Activated CD4-positive, alpha-beta T cell treated with anti-CD3 and anti-CD28 coated beads for 24 hours (primary cell): ENCODE data around the gene IL17RC.

Source experiments
- DNase-seq, 2 donors: peaks; one replicate each; pipeline ENCODE4 v3.0.0-alpha.2; 2020; ENCODE audit warnings: low read depth in 2 of 2

IL17RC gene

DNA sequence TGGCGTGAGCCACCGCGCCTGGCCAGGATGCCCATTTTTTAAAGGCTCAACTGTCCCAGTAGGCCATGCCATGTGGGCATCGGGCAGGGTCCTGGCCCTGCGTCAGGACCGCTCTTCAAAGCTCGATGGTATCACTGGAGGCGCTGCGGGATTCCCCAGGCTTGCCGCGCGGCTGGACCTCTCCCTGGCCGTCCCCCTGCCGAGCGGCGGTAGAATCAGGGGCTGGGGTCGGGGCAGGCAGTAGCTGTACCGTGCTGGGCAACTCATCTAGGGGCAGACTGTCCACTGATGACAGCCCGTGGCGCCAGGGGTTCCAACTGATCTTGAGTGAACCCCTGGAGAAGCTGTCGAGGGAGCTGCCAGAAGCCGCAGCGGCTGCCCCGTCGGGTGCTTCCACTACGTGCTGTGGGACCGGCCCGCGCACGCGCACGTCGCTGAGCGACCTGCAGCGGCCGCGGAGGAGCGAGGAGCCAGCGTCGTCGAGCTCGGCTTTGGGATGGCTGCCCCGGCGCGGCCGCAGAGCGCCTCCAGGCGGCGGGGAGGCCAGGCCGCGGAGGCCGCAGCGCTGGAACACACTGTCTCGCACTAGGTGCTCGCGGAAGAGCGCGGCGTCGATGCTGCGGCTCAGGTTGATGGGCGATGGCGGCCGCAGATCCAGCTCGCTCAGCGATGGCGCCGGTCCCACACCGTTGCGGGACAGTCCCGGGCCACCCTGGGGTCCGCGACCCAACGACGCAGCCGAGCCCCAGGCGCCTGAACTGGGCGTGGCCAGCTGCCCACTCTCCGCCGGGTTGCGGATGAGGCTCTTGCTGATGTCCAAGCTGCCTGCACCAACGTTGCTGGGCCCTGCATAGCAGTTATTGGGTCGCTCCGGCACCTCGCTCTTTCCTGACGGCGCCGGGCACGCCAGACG, 29.5 kb downstream of the IL17RC start:
- peak; percentile 62 to 75 for DNase-seq

DNA sequence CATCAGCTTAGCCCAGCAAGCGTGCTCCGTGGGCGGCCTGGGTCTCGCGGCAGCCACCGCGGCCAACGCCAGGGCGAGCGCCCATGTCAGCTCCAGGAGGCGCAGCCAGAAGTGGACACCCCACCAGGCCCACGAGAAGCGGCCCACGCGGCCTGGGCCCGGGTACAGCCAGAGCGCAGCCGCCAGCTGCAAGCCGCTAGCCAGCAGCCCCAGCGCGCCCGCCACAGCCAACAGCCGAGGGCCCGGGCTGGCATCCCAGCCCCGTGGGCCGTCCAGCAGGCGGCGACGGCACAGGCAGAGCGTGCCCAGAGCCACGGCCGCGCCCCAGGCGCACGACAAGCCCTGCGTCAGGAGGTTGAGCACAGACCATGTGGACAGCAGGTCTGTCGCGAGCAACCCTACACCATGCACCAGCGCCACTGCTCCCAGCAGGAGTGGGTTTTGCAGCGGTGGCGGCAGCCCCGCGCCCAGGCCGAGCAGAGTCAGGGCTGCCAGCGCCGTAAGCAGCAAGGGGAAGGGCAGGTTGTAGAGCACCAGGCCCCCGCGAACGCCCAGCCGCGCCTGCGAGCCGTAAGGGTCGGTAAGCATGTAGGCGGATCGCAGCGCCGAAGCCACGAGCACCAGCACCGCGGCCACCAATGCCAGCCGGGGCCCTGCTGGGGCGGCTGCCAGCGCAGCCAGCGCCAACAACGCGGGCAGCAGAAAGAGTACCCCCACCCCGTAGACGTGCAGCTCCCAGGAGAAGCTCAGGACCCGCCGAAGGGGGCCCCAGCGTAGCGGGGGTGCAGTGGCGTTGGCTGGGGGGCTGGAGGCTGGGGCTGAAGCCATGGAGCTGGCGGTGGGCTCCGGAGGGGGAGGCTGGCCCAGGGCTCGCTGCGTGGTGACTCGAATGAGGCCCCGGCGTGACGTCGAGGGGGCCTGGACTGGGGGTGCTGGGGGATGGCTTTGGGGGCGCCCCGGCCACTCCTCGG, 30.4 kb downstream of the IL17RC start:
- no peak for DNase-seq

DNA sequence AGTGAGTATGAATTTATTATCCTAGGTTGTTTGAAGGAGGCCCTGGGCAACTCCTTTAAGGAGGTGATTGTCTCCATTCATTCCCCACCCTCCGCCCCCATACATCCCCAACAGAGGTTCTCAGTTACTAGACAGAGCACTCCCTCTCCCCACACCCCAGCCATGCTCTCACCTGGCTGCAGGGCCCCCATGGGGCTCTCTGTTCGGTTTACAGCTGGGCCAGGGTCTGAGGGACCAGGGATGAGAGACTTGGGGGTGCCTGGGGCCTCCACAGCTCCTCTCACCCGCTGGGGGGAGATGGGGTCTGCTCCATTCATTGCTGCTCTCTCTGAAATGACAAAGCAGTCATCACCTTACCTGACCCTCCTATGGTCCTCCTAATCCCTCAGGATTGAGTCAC, 31.7 kb downstream of the IL17RC start:
- DNase-seq = no peak

DNA sequence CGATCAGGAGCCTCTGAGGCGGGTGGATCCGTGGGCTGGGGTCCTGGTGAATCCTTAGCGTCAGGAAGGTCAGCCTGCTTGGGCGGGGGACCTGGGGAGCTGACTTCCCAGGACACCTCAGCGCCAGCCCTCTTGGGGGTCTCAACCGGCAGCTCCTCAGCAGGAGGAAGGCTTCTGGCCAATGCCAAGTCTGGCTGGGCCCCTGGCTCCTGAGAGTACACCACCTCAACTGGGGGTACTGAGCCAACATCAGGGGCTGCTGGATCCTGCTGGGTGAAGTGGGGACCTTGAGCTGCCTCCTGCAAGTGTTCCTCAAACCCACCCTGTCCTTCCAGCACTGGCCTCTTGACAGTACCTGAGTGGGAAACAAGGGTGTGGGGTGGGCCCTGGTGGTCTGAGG, 32.2 kb downstream of the IL17RC start:
- no peak for DNase-seq

DNA sequence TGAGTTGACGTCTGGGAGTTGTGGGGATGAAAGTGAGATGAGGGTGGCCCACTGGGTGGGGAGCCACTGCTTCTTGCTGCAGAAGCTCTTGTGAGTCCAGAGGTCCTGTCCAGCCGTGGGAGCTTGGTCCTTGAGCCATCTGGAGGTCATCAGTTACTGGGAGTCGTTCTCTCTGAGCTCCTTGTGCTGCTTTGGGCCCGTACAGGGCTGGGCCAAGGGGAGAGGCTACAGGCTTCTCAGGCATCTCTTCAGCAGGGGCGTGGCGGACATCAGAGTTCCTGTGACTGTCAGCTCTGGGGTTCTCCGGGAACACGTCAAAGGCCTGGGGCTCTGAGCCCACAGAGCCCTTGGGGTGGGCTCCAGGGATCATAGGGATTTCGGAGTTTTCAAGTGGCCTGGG, 32.7 kb downstream of the IL17RC start:
- DNase-seq = no peak

DNA sequence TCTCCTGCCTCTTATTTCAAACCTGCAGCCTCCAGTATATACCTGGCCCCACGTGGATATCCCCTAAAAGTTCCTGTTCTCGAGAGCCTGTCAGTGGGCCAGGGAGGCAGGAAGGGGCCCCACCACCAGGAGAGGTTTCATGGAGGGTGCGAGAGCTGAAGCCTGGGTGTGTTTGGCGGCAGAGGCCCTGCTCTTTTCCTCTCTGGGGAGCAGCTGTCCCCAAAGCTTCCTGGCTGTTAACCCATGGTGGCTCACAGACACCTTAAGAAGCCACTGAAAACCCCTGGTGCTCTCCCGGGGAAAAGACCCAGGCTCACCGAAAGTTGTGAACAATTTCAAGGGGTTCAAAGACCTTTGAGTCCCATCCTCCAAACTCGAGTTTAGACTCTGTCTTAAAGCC, 34.2 kb downstream of the IL17RC start:
- DNase-seq = no peak

DNA sequence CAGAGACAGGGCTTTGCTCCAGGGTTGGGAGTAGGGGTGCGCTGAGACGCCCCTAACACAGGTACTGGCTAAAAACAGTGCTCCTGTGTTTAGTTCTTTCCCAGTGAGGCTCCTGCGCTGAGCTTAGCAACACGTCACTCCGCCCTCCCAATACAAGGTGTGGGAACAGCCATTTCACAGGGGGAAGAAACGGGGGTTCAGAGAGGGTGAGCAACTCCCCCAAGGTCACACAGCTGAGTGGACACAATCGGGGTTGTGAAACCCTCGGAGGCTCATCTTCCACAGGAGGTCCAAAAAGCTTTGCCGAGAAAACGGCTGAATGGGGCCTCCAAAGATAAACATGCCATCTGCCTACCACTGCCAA, 34.7 kb downstream of the IL17RC start:
- DNase-seq = no peak

DNA sequence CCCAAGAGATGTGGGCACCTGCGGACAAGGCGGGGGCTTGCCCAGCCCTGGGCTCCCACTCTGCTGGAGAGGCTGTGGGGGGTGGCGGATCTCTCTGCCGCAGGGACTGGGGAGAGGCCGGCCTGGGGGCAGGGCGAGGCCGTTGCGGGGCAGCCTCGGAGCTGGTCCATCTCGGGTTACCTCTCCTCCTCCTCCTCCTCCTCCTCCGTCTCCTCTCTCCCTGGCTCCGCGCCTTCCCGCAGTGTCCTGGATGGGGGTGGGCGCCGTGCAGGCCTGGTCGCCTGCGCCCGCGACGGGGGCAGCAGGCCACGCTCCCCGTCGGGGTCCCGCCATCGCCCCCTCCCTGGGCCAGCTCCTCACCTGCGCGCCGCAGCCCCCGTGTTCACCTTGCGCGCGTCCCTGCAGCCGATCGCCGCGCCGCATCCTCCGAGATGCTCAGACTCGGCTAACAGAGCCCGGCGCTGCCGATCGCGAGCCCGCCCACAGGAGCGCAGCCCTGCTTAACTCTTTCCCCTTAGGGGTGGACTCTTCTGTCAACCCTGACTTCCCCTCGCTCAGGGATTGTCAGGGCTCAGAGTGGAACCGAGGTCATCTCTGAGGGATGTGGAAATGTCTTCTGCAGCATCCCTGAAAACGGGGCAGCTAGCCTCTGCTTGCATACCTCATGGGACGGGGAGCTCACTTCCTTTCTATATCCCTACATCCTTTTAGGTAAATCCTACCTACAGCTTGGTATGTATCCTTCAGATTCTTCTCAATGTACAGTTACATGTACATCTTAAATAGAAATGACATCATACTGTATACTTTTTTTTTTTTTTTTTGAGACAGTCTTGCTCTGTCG, 35.3 kb downstream of the IL17RC start, which contains the start of gene PRRT3:
Gene PRRT3 (minus strand): TSS at position 447 of the 844 bp plus-strand sequence. CDS start 2,293 bp downstream, outside the sequence.
- DNase-seq = peak in 1 of 2 donors; percentile 52

DNA sequence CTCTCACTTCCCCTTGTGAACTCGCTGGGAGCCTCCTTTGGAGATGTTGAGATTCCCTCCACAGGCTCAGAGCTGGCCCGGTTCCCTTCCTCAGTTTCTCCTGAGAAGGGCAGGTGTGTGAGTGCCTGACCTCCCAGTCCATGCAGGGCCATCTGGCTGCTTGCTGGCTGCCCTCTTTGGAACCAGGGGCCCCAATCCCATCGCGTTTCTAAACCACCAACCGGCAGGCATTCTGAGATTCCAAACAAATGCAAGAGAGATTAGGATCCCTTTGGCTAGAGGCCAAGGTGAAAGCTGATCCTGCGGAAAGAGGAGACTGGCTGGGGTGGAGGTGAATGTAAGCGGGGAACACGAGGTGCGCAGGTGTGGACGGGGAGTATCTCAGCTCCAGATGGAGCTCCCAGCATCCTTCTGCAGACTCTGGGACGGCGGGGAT, 38.2 kb downstream of the IL17RC start:
- DNase-seq = no peak

DNA sequence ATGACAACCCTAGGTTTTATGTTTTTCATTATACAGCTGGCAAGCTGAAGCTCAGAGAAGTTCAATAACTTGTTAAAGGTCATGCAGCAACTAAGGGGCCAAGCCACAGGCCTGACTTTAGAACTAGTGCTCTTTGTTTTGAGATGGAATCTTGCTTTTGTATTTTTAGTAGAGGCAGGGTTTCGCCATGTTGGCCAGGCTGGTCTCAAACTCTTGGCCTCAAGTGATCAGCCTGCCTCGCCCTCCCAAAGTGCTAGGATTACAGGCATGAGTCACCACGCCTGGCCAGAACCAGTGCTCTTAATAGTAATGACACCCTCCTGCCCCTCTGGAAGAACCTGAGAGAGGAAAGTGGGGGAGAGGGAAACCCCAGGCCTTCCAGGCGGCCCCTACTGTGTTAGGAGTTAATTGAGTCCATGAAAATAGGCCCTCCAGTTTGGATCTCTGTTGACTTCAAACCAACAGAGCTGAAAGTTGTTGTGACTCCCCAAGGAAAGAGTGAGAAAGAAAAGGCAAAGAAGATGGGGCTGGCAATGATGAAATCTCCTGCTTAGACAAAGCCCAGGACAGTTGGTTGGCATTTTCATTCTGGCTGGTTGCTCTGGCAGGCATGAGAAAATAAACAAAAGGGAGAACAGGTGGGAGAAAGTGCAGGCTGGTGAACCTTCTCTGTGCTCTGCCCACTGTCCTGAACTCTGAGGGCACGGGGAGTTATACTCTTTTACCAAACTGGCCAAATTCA, 38.9 kb downstream of the IL17RC start:
- no peak for DNase-seq

DNA sequence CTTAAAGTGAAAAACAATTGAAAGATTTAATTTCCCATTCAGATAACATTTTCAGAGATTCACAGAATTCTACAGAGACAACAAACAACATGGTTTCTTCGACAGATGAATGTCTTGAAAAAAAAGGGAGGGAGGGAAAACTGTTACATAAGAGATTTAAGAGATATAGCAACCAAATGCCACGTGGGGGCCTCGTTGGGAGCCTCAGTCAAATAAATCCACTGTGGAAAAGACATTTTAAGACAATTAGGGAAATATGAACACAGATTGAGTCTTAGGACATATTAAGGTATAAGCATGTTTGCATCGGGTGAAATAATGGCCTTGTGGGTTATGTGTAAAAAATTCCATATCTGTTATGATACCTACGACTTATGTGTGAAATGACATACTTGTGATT, 40.3 kb downstream of the IL17RC start:
- no peak for DNase-seq

DNA sequence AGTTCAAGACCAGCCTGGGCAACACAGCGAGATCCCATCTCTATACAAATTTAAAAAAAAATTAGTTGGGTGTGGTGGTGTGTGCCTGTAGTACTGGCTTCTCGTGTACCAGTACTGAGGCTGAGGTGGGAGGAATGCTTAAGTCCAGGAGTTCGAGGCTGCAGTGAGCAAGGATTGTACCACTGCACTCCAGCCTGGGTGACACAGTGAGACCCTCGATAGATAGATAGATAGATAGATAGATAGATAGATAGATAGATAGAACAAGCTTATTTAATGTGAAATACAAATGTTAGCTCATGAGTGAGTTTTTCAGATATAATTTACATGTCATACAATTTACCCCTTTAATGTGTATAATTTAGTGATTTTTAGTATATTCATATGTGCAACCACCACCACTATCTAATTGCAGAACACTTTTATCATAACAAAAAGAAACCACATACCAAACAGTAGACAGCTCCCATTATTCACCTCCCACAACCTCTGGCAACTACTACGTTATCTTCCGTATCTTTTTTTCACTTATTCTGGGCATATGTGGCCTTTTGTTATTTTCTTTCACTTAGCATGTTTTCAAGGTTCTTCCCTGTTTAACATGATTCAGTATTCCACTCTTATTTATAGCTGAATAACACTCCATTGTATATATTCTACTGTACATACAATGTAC, 48.4 kb downstream of the IL17RC start:
- no peak for DNase-seq

DNA sequence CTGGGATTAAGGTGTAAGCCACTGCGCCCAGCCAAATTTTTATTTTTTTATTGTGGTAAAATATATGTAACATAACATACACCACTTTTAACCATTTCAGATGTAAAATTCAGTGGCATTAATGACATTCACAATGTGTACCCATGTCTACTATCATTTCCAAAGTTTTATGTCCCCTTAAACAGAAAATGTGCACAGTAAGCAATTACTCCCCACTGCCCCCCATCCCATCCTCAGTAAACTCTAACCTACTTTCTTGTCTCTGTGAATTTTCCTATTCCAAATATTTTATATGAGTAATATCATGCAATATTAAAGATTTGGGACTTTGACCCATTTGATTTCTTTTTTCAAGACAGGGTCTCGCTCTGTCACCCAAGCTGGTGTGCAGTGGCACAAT, 49.9 kb downstream of the IL17RC start:
- DNase-seq = no peak

DNA sequence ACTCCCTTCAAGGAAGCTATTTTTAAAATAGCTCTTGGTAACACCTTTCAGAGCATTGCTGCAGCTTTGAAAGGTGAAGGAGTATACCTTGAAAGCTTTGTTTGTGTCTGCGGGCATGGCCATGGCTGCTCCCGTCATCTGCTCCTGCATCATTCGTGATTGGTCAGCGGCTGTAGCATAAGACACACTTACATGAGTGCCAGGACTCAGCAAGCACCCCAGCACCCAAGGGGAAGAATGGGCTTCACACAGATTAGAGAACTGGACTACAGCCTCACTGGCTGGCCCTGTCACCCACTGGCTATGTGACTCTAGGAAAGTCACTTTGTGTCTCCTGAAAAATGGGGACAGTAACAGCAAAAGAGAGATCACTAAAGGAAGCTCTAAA, 52.7 kb downstream of the IL17RC start:
- DNase-seq = no peak

DNA sequence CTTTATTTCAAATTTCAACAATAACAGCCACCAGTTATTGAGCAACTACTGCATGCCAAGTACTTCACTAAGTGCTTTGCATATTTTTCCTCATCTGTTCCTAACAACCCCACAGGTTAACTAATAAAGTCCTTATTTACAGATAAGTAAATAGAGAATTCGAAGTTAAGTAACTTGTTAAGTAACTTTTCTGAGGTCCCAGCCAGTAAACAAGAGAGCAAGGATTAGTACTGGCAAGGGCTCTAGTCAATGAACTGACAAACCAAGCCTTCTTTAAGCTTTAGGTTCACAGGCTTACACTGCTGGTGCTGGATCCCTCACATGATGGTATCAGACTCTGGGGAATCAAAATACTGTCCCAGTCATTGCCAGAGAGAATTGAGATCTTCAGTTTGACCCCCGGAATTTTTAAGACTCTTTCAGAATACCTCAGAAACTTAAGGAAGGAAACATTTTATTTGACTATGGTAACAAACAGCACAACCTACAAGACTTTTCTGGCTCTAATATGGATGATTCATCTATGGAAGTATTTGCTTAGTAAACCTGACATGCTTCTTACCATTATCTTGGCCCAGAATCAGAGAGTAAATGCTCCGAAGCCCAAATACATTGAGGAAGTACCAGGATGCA, 53.2 kb downstream of the IL17RC start:
- DNase-seq = no peak

DNA sequence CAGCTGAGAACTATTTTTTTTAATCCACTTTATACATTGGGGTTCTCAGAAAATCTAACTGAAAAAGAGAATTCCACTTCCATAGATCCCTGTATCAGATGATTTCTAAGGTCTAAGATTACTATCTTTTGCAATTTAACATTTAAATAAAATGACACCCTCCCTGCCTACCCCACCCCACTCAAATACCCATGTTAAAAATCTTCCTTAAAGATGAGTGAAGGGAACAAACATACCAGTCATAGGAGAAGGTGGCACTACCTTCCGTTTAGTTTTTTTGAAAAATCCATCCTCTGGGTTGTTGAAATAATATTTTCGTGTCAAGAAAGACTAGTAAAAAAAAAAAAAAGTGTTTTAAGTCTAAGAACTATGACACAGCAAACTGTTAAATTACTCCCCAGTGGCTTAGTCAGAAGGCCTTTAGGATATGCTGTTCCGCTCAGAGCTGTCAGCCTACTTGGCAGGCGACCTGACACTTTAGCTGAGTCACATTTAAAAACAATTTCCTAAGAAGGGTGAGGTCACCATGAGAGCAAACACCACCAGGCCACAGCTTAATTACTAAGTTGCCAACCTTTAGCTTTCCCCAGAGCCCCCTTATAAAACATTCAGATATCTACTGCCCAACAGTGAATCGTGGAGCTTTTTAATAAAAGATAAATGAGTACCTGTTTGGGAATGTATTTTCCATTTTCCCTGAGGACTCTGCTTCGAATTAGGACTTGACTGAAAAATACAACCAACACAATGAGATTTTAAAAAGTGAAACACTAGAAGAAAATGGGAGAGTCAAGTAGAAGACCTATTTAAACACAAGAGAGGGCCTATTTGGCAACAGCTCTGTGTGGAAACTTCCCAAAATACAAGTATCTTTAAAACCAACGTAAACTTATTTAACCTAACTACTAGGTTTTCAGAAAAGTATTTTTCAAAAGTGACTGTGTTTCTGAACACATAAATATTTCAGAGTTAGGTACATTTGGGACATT, 60.1 kb downstream of the IL17RC start:
- peak in 1 of 2 donors; percentile 3 for DNase-seq

DNA sequence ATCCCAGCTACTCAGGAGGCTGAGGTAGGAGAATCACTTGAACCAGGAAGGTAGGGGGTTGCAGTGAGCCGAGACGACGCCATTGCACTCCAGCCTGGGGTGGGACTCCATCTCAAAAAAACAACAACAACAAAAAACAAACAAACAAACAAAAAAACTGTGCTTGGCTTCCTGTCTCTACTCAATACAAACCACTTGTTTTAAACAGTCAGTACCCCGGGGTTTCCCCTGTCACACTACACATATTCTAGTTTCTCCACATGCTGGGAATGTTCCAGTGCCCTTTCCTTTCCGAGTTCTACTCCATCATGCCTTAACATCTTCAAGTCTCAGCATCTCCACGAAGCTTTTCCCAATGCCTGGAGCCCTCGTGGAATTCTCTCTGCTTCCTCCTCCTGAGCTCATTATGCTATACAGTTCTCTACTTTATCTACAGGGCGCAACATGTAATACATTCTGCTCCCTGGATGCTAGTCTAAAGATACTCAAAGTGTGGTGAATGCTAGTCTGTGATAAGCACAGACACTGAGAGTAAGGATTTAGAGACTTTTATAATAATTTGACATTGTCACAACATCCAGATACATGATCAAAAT, 61.9 kb downstream of the IL17RC start:
- DNase-seq = no peak

DNA sequence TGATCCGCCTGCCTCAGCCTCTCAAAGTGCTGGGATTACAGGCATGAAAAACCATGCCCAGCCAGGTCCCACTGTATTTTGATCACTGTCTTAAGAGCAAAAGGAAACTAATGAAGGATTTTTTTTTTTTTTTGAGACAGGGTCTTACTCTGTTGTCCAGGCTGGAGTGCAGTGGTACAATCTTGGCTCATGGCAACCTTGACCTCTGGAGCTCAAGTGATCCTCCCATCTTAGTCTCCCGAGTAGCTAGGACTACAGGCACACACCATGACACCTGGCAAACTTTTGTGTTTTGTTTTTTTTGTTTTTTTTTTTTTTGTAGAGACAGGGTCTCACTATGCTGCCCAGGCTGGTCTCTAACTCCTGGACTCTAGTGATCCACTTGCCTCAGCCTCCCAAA, 63.4 kb downstream of the IL17RC start:
- DNase-seq = no peak
